Measurements from ENCODE around the gene LYG1.

The LYG1 gene

DNA sequence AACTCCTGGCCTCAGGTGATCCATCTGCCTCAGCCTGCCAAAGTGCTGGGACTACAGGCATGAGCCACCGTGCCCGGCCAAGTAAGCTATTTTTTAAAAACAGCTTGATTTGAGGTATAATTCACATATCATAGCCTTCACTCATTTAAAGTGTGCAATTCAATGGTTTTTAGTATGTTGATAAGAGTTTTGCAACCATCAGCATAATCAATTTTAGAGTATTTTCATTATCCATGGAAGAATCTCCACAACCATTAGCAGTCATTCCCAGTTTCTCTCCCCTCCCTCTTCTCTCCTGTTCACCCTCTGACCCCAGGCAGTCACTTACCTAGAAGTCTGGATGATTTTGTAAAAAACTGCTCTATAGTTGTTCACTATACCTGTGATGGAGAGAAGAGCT, 40.8 kb downstream of the LYG1 start:
- TF ChIP-seq, protein P1, sequence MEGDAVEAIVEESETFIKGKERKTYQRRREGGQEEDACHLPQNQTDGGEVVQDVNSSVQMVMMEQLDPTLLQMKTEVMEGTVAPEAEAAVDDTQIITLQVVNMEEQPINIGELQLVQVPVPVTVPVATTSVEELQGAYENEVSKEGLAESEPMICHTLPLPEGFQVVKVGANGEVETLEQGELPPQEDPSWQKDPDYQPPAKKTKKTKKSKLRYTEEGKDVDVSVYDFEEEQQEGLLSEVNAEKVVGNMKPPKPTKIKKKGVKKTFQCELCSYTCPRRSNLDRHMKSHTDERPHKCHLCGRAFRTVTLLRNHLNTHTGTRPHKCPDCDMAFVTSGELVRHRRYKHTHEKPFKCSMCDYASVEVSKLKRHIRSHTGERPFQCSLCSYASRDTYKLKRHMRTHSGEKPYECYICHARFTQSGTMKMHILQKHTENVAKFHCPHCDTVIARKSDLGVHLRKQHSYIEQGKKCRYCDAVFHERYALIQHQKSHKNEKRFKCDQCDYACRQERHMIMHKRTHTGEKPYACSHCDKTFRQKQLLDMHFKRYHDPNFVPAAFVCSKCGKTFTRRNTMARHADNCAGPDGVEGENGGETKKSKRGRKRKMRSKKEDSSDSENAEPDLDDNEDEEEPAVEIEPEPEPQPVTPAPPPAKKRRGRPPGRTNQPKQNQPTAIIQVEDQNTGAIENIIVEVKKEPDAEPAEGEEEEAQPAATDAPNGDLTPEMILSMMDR (IDR thresholded peaks at IDR 0.05; ENCODE audit: insufficient read depth, missing control alignments) = no peak
- FAIRE-seq (no peak), DNase-seq (ENCODE audit: insufficient read length, low spot score) (no peak)

DNA sequence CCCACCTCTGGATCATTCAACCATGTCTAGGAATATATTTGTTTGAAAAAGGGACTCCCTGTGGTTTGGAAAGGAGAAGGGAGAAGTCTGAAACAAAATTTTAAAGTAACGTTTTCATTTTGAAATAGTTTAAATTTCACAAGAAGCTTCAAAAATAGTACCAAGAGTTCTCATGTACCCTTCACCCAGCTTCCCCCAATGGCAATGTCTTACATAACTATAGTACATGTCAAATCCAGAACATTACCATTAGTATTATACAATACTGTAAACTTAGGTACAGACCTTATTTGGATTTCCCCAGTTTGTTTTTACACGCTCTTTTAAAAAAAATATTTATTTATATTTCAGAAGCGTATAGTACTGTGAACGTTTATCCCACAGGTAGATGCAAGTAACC, 41.5 kb downstream of the LYG1 start:
- DNase-seq (ENCODE audit: insufficient read length, low spot score) (no peak), FAIRE-seq (no peak)
- TF ChIP-seq, protein P1 (IDR thresholded peaks at IDR 0.05; ENCODE audit: insufficient read depth, missing control alignments) = no peak

DNA sequence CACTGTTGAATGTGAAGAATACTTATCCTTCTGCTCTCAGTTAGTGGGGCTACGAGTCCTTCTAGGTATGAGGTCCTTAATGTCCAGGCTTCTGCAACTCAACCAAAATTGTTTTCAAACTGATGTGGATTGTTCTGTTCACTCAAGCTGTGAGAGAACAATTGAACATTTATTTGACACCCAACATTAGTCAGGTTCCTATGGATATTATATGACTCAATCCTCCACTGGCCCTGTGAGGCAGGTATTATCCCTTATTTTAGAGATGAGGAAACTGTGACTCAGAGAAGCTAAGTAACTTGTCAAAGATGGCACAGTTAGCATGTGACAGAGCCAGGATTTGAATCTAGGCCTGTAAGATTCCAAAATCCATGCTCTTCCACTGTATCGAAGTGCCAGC, 44.3 kb downstream of the LYG1 start:
- FAIRE-seq (no peak), DNase-seq (ENCODE audit: insufficient read length, low spot score) (no peak)
- TF ChIP-seq, protein P1 (IDR thresholded peaks at IDR 0.05; ENCODE audit: insufficient read depth, missing control alignments) = no peak

DNA sequence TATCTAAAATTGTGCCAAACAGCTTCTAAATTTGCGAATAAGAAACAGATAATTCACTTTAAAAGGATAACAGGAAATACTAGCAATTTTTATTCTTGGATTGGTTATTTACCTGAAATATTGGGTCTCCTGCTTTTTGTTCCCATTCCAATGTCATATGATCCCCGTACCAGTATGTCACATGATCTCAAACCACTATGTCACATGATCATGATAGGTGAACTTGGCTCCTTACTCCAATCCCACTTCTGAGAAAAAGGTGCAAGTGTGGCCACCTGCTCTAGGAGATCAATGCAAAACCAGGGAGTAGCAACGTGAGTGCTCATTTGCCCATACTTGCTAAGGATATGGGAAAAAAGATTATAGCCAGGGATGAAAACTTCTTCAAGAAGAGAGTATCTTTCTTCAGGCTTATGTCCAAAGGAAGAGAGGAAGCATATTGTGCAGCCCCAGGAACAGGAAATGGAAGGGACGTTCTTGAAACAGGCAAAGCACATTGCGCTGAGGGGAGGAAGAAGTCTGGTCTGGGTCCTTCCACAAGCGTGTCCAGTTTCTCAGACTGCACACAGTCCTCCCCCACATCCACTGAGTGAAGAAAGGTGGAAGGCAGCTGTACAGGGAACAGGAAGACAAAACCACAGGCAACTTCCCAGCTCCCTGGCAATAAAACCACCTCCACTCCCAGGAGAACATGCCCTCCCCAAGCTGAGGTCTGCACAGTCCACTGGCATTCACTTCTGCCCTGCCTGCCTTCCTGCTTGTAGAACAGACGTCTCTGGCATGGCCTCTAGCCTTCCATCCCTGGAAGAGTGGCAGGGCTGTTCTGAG, 45.3 kb downstream of the LYG1 start, which contains the start of gene LYG2:
Gene LYG2, minus strand, starts transcription at position 176 of the 828 bp plus-strand sequence. CDS start 1,406 bp downstream, outside the sequence.
- DNase-seq (ENCODE audit: insufficient read length, low spot score) (no peak), FAIRE-seq (no peak)
- TF ChIP-seq, protein P1 (IDR thresholded peaks at IDR 0.05; ENCODE audit: insufficient read depth, missing control alignments) = no peak

DNA sequence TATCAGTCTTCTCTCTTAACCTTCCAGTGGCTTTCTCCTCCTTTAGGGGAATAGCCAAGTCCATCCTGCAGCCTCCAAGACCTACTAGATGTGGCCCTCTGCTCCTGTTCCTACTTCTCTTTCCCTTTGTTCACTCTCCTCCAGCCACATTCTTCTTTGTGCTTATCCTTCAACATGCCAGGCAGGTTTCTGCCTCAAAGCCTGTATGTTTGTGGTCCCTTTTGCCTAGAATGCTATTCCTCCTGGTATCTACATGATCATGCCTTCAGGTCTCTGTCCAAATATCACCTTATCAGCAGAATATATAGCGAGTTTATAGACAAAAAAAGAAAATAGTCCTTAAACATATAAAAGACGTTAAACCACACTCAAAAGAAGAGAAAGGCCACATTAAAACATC, 51.0 kb downstream of the LYG1 start:
- DNase-seq (ENCODE audit: insufficient read length, low spot score) (no peak), FAIRE-seq (no peak)
- TF ChIP-seq, protein P1 (IDR thresholded peaks at IDR 0.05; ENCODE audit: insufficient read depth, missing control alignments) = no peak

DNA sequence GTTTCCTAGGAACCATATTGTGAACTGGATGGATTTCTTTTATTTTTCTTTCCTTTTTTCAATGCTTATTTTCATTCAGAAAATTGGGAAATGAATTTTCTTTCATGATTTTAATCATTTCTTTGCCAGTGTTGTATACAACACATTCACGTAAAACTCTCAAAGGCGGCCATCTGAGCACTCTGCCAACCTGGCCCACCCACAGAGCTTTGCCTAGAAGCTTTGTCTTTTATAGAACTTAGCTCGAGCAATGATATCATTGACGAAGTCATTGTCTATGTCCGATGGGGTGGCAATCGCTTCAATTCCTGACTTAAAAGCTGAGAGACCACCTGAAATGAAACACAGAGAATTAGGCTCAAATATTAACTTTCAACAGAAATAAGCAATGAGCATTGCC, 58.8 kb downstream of the LYG1 start:
- FAIRE-seq (no peak), DNase-seq (ENCODE audit: insufficient read length, low spot score) (no peak)
- TF ChIP-seq, protein P1 (IDR thresholded peaks at IDR 0.05; ENCODE audit: insufficient read depth, missing control alignments) = no peak

DNA sequence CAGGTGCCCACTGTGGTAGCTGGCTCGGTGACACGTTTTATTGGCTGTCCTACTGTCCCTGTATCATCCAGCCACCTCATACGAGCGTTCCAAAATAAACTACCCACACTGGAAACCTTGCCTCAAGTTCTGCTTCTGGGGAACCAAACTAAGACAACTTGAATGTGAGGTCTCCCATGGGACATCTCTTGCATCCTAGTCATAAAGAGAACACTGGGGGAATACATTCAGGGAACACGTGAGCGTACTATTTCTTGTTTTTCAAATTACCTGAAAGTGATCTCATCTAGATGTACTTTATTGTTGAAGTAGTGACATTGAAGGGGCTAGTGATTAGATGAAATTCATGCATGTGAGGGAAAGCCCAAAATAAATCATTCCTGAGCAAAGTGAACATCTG, 60.6 kb downstream of the LYG1 start:
- TF ChIP-seq, protein P1 (IDR thresholded peaks at IDR 0.05; ENCODE audit: insufficient read depth, missing control alignments) = no peak
- FAIRE-seq (no peak), DNase-seq (ENCODE audit: insufficient read length, low spot score) (no peak)
